ENCODE data around the gene HSD3B1. TPM values are rescaled to one million over a fixed set of nuclear protein-coding genes. Genes with fewer than 3 reads are reported as not detected.

HSD3B1 gene
- total and polyA plus RNA-seq, 2 experiments from 2014 or later: not detected

DNA sequence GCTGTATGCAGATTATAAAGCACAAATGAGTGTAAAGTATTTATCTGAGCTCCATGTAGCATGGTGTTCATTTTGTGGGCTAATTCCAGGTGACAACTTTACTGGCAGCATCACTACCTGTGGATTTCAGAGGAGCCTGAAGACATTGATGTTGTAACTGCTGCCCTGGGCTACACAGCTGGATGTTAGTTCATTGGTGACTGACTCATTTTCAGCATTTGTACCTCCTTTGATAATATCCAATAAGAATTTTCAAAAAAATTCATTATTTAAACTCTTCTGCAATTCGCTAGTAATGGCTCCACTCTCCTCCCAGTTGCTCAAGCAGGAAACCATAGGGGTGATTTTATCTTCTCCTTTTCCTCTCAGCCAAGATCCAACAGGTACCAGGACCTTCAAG lies 37.3 kb upstream of the HSD3B1 start:
- H4K20me1 ChIP-seq (replicated peaks; ENCODE audit: insufficient read depth): no peaks in the 10 kb centered on the region

More for the DNA sequence above, 37.3 kb upstream of the HSD3B1 start:
- Histone ChIP-seq H3K27me3 (ENCODE audit: insufficient read depth) (no peaks in the 10 kb centered on the region), H3K4me3 (no peak overlapping the region), H3K4me1 (ENCODE audit: insufficient read depth) (peaks cover 12% of the 10 kb centered on the region), H3K79me2 (replicated peaks; ENCODE audit: insufficient read depth) (no peaks in the 10 kb centered on the region), H3K27ac (ENCODE audit: low read depth) (no peak overlapping the region), H3K4me2 (no peak overlapping the region), H3F3A (replicated peaks; ENCODE audit: low read depth) (no peaks in the 10 kb centered on the region), H2AFZ (no peak overlapping the region), H3K9me2 (ENCODE audit: insufficient read depth) (peaks cover 12% of the 10 kb centered on the region; the same call in 1 of the 2 replicates), H3K36me3 (ENCODE audit: insufficient read depth) (no peaks in the 10 kb centered on the region)
- TF ChIP-seq, protein P1, sequence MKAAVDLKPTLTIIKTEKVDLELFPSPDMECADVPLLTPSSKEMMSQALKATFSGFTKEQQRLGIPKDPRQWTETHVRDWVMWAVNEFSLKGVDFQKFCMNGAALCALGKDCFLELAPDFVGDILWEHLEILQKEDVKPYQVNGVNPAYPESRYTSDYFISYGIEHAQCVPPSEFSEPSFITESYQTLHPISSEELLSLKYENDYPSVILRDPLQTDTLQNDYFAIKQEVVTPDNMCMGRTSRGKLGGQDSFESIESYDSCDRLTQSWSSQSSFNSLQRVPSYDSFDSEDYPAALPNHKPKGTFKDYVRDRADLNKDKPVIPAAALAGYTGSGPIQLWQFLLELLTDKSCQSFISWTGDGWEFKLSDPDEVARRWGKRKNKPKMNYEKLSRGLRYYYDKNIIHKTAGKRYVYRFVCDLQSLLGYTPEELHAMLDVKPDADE (IDR thresholded peaks at IDR 0.05): no peak
- TF ChIP-seq EZH2phosphoT487 (IDR thresholded peaks at IDR 0.05; ENCODE audit: unreplicated experiment) (no peak), JUNB (IDR thresholded peaks at IDR 0.05; ENCODE audit: unreplicated experiment) (no peak), EZH2 (IDR thresholded peaks at IDR 0.05; ENCODE audit: low read depth, unreplicated experiment) (no peak), ZNF331 (CRISPR knock-in tag; IDR thresholded peaks at IDR 0.05; ENCODE audit: low read depth) (no peak), ZNF114 (CRISPR knock-in tag; IDR thresholded peaks at IDR 0.05) (no peak), CREB1 (CRISPR knock-in tag; IDR thresholded peaks at IDR 0.05; ENCODE audit: low read depth) (no peak), STAT1 (IDR thresholded peaks at IDR 0.05; ENCODE audit: unreplicated experiment) (no peak), POLR2AphosphoS5 (IDR thresholded peaks at IDR 0.05; ENCODE audit: low read depth) (no peak)
- TF ChIP-seq, protein P2, sequence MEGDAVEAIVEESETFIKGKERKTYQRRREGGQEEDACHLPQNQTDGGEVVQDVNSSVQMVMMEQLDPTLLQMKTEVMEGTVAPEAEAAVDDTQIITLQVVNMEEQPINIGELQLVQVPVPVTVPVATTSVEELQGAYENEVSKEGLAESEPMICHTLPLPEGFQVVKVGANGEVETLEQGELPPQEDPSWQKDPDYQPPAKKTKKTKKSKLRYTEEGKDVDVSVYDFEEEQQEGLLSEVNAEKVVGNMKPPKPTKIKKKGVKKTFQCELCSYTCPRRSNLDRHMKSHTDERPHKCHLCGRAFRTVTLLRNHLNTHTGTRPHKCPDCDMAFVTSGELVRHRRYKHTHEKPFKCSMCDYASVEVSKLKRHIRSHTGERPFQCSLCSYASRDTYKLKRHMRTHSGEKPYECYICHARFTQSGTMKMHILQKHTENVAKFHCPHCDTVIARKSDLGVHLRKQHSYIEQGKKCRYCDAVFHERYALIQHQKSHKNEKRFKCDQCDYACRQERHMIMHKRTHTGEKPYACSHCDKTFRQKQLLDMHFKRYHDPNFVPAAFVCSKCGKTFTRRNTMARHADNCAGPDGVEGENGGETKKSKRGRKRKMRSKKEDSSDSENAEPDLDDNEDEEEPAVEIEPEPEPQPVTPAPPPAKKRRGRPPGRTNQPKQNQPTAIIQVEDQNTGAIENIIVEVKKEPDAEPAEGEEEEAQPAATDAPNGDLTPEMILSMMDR (conservative IDR thresholded peaks at IDR 0.05; ENCODE audit: low read depth in 2 of 2): no peak
- TF ChIP-seq, protein P3, sequence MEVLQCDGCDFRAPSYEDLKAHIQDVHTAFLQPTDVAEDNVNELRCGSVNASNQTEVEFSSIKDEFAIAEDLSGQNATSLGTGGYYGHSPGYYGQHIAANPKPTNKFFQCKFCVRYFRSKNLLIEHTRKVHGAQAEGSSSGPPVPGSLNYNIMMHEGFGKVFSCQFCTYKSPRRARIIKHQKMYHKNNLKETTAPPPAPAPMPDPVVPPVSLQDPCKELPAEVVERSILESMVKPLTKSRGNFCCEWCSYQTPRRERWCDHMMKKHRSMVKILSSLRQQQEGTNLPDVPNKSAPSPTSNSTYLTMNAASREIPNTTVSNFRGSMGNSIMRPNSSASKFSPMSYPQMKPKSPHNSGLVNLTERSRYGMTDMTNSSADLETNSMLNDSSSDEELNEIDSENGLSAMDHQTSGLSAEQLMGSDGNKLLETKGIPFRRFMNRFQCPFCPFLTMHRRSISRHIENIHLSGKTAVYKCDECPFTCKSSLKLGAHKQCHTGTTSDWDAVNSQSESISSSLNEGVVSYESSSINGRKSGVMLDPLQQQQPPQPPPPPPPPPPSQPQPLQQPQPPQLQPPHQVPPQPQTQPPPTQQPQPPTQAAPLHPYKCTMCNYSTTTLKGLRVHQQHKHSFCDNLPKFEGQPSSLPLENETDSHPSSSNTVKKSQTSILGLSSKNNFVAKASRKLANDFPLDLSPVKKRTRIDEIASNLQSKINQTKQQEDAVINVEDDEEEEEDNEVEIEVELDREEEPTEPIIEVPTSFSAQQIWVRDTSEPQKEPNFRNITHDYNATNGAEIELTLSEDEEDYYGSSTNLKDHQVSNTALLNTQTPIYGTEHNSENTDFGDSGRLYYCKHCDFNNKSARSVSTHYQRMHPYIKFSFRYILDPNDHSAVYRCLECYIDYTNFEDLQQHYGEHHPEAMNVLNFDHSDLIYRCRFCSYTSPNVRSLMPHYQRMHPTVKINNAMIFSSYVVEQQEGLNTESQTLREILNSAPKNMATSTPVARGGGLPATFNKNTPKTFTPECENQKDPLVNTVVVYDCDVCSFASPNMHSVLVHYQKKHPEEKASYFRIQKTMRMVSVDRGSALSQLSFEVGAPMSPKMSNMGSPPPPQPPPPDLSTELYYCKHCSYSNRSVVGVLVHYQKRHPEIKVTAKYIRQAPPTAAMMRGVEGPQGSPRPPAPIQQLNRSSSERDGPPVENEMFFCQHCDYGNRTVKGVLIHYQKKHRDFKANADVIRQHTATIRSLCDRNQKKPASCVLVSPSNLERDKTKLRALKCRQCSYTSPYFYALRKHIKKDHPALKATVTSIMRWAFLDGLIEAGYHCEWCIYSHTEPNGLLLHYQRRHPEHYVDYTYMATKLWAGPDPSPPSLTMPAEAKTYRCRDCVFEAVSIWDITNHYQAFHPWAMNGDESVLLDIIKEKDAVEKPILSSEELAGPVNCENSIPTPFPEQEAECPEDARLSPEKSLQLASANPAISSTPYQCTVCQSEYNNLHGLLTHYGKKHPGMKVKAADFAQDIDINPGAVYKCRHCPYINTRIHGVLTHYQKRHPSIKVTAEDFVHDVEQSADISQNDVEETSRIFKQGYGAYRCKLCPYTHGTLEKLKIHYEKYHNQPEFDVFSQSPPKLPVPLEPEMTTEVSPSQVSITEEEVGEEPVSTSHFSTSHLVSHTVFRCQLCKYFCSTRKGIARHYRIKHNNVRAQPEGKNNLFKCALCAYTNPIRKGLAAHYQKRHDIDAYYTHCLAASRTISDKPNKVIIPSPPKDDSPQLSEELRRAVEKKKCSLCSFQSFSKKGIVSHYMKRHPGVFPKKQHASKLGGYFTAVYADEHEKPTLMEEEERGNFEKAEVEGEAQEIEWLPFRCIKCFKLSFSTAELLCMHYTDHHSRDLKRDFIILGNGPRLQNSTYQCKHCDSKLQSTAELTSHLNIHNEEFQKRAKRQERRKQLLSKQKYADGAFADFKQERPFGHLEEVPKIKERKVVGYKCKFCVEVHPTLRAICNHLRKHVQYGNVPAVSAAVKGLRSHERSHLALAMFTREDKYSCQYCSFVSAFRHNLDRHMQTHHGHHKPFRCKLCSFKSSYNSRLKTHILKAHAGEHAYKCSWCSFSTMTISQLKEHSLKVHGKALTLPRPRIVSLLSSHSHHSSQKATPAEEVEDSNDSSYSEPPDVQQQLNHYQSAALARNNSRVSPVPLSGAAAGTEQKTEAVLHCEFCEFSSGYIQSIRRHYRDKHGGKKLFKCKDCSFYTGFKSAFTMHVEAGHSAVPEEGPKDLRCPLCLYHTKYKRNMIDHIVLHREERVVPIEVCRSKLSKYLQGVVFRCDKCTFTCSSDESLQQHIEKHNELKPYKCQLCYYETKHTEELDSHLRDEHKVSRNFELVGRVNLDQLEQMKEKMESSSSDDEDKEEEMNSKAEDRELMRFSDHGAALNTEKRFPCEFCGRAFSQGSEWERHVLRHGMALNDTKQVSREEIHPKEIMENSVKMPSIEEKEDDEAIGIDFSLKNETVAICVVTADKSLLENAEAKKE (CRISPR knock-in tag; IDR thresholded peaks at IDR 0.05): no peak
- Mint-ChIP-seq H3K27me3 (ENCODE audit: insufficient read depth, low read depth, poor library complexity) (peaks cover 4% of the 10 kb centered on the region), H3K36me3 (ENCODE audit: low read depth) (no peaks in the 10 kb centered on the region), H3K27ac (no peak overlapping the region), H3K9me3 (no peaks in the 10 kb centered on the region), H3K4me3 (no peak overlapping the region), H3K4me1 (peaks cover 16% of the 10 kb centered on the region)
- DNase-seq (ENCODE audit: low spot score): no peak
- ATAC-seq: no peak
